Vein endothelial cell (primary cell): ENCODE data around the gene TAT. TPM values are rescaled to one million over a fixed set of nuclear protein-coding genes. Genes with fewer than 3 reads are reported as not detected.

ENCODE experiments used
- small RNA-seq: library from RNA; depleted of rRNA; stranded (forward); fragments of <200 nt; gene quantifications from one replicate; pipeline ENCODE3, GENCODE V24; 2012
- total RNA-seq: library from RNA; depleted of rRNA; stranded (reverse); fragments of >200 nt; gene quantifications from 2 replicates; pipeline ENCODE4 v1.2.3, GENCODE V29; 2012

TAT gene
- total RNA-seq = not detected in 2 replicates

GRCh38 chr16:71576971-71577370, at the start of gene TAT:
Gene TAT (minus strand): TSS chr16:71577092. CDS start chr16:71576415, 677 bp downstream.

DNA sequence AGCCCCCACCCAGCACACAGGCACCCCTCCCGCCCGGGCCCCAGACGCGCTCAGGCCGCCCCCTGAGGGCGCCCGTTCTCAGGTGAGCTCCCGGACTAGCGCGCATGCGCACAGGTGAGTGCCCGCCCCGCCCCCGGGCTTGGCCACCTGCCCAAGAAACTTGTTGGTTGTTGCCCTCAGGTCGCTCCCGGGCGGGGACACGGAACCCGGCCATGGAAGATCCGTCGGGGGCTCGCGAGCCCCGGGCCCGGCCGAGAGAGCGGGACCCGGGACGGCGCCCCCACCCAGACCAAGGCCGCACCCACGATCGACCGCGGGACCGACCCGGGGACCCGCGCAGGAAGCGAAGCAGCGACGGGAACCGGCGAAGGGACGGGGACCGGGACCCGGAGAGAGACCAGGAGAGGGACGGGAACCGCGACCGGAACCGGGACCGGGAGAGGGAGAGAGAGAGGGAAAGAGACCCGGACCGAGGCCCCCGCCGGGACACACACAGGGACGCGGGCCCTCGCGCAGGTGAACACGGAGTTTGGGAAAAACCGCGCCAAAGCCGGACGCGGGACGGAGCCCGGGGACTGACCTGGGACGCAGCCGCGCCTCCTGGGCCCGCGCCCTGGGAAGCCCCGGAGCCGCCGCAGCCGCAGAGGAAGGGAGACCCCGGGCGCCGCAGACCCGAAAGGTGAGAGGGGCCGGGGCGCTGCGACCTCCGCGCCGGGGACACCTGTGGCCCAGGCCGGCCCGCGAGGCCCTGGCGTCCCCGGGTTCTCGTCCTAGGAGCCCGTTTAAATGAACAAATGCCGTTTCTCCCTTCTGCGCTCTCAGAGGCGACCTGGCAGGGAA, 49.3 kb upstream of the TAT start, which contains the start of gene MARVELD3:
Gene MARVELD3 (plus strand): TSS at position 167 of the 840 bp plus-strand sequence. CDS start 46 bp downstream, at position 213.

GRCh38 chr16:71526111-71526631, 50.7 kb downstream of the TAT start, which contains the start of gene CHST4:
Gene CHST4 (plus strand): TSS chr16:71526426. CDS start chr16:71536678, 10,252 bp downstream.

Small RNA genes within 50 kb of the gene (small RNA-seq; reads per million reads assigned to genes)
- not detected for gene RNU6-1061P

Other genes with a start within 250 kb of the TAT start
- gene CALB2, start 218.4 kb downstream of the TAT start, total RNA-seq = not detected in 2 replicates
- not detected in 2 replicates for gene TLE7, start 135.0 kb downstream of the TAT start, total RNA-seq
- 3.6 and 4.0 TPM in 2 replicates for gene ZNF23, start 114.8 kb downstream of the TAT start, total RNA-seq
- gene ZNF19, start 87.8 kb downstream of the TAT start, total RNA-seq = 2.6 and 4.2 TPM in 2 replicates
- gene CHST4, start 50.7 kb downstream of the TAT start, total RNA-seq = not detected in 2 replicates
- under 0.01 TPM in 1 of 2 replicates, not detected in the other for gene MARVELD3, start 49.1 kb upstream of the TAT start, total RNA-seq
- gene PHLPP2, start 147.6 kb upstream of the TAT start, total RNA-seq = 6.9 and 8.3 TPM in 2 replicates
- 102 and 108 TPM in 2 replicates for gene AP1G1, start 231.7 kb upstream of the TAT start, total RNA-seq